HG03103 (cell line): ENCODE results near the gene TP53TG5.

Experiments
- ATAC-seq: cut with Tn5 transposase; IDR thresholded peaks from one replicate; pipeline ENCODE4 v1.9.1; 2021; ENCODE audit warnings: low read depth; ENCODE audit not compliant: unreplicated experiment

Gene TP53TG5

DNA sequence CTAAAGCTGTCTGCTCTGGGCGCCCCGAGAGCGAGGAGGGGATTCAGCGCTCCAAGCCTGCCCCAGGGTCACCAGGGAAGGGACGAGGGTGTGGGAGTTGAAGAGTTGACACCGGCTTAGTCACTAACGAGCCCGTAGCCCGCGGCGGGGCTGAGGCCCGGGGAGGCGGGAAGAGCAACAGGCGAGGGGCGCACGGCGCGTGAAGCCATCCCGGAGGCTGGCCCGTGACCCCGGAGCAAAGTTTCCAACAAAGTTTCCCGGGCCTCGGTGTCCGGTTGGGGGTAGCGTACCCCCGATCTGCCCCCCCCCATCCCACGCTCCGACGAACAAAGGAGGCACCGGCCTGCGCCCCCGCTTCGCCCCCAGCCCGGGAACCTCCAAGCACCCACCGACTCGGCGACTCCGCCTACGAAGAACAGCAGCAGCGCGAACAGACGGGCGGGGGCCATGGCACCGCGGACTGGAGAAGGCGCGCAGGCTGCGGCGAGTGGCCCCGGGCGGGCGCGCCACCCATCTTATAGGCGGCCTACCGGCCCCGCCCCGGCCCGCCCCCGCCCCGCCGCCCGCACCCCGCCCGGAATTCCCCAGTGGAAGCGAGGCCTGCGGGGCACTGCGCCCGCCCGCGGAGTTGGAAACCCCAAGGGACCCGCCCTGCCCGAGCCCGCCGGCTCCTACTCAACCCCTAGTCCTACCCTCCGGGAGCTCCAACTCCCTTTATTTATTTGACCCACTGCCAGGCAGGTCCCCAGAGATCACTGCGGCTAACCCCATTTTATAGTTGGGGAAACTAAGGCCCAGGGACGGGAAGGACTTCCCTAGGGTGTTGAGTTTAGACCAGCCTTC, 30.0 kb downstream of the TP53TG5 start, which contains the start of gene SDC4:
TSS of gene SDC4 (minus strand) at position 489 of the 843 bp plus-strand sequence. CDS start at position 449, 40 bp downstream.
- no peak for ATAC-seq

DNA sequence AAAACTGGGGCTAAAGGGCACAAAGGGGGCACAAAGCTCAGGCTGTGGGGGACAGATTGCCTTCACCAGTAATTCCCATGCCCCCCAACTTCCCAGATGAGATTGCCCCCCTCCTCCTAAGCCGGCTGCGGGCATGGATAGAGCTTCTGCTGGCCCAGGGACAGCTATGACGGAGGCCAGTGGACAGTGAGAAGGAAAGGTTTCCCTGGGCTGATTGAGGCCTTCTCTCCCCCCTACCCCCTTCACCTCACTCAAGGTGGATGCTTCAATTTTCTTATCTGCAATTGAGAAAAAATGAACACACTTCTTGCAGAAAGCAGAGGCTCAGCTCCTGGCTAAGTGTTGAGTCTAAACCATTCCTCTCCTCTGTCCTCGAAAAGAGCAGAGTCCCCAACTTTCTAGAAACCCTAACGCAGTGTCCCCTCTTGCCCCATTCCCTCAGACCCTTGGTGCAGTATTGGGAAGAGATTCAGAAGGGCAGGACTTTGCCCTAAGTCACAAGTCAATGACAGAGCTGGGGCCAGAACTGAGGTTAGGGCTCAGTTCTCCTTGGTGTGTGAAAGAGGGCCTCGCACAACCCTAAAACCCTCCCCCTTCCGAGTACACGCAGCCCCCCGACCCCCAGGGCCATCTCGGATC, 30.7 kb downstream of the TP53TG5 start:
- ATAC-seq = no peak

DNA sequence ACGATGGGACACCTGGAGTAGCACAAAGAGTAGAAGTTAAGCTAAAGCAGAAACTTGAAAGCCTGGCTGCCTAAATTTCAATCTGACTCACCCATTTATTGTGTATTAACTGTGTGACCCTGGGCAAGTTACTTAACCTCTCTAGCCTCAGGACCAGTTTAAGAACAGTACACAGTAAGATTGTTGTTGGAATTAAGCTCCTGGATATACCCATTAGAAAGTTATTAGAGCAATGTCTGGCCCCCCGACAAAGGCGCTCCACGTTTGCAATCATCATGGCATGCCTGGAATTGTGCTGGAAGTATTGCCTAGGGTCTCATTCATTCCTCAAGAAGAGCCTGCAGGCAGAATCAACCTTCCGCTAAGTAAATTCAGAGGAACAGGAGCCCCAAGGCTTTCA, 31.3 kb downstream of the TP53TG5 start:
- no peak for ATAC-seq

DNA sequence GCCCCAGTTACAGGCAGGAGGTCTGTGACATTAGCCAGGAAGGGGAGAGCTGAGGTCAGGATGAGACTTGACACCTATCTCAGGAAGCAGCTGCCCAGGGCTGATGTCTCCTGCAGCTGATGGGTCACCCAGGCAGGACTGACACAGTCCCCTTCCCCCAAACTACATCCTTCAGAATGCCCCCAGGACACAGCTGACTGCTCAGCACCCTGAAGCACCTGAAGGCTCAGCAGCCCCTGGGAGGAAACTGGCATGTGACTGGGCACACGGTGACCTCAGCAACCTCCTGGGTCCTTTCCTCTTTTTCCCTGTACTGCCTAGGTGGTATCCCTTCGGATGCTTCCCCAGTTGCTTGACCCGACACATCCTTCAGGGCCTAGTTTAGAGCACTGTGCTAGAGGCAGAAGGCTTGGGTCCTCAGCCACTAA, 31.8 kb downstream of the TP53TG5 start:
- ATAC-seq = no peak

DNA sequence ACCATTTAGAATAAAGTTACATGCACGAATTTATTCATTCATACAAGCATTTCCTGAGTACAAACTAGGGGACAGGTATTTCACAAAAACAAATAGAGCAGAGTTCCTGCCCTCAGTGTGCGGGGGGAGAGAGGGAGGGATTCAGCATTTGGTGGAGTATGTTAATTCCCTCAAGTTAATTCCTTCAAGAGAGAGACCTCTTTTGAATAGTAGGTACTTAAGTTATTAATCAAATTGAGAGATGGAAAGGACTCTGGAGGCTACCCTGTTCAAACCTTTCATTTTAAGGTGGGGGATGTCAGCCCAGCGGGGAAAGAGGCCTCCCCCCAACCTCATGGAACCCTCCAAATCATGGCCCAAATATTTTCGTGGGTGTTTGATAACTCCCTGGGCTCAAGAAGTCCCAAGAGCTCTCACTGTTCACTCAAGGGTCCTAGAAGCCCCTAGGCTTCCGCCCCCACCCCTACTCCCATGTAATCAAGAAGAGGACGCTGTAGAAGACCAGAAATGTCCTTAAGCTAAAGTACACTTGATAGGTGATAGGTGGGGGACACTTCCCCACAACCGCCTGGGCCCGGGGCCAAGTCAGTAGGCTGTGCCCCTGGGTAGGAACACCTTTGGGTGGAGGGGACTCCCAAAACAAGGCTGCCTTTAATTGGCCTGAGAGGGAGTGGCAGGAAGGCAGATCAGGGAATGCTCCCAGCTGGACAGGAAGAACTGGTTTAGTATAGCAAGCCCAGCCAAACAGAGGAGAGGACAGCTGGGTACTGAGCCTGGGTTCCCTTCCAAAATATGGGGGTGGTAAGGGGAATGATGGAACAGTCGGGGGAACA, 32.8 kb downstream of the TP53TG5 start:
- no peak for ATAC-seq

DNA sequence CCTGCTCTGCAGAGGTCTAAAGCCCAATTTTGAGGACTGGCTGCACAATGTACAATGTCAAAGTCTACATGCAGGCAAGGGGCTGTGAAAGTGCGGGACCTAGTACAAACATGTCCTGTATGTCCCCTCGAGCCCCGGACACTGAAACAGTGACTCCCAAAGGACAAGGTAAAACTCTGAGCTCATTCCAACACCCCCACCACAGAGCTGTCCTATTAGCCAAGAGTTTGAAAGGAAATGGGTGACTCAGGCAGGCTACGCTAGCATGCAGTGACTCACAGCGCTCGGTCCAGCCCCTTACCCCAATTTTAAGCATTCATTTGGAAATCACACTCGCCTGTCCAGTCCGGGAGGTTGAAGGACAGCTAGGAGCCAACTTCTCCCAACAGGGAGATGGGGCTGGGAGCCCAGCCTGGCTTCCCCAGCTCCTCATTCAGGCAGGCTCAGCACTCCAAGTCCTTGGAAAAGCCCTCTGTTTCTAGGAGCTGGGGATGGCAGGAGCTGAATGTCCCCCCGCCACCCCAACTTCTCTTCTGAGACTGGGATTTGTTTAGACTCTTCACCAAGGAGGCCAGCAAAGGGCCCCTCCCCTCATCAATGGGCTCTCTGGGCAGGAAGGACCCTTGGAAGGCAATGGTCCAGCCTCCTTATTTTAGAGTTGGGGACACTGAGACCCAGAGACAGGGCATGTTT, 33.8 kb downstream of the TP53TG5 start:
- ATAC-seq = no peak

DNA sequence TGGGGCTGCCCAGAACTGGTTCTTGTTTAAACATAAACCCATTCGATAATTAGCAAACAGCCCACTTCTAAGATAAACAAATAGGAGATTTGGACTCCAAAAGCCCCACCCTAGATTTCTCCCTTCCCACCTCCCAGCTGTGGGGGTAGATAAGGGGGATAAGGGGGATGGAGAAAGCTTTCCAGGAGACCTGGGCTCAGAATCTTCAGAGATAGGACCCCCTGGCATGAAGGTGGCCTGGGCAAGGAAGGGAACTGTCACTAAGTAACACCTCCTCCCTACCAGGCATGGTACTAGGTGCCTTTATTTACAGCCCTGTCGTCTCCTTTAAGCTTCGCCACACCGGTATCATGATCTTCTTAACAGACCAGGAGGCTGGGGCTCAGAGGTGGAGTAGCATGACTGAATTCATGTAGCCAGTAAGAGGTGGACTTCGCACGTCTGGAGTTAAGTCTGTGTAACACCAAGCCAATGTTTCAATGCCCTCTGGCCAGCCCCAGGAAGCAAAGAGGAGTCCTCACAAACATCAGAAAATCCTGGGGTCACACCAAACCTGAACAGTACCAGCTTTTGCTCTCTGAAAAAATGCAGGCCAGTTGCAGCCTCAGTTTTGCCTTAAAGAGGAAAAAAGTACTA, 34.5 kb downstream of the TP53TG5 start:
- no peak for ATAC-seq

DNA sequence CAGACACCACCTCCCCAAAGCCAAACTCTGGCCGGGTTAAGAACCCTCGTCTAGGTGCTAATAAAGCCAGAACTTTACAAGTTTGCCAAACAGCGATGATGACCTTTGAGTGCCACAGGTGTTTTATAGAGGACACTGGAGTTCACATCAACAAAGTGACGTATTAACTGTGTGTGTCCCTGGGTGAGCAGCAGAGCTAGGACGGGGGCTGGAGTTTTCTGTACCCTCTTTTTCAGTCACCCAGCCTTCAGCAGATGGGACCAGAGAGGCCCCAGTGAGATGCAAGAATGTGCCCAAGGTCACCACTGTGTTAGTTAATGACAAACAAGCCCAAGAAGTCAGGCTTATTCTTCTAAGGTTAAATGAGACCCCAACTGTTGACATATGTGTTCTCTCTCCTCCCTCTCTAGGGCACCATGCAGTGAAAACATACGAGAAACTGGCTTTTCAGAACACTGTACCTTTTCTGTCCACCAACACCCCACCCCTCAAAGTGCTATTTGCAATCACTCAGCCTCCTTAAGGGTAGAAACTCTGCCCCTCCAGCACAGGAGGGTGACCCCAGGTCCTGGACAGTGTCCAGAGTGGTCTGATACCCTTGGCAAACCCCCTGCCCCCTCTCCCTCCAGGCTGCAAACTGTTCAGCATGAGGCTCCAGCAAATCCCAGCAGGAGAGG, 35.1 kb downstream of the TP53TG5 start:
- no peak for ATAC-seq

DNA sequence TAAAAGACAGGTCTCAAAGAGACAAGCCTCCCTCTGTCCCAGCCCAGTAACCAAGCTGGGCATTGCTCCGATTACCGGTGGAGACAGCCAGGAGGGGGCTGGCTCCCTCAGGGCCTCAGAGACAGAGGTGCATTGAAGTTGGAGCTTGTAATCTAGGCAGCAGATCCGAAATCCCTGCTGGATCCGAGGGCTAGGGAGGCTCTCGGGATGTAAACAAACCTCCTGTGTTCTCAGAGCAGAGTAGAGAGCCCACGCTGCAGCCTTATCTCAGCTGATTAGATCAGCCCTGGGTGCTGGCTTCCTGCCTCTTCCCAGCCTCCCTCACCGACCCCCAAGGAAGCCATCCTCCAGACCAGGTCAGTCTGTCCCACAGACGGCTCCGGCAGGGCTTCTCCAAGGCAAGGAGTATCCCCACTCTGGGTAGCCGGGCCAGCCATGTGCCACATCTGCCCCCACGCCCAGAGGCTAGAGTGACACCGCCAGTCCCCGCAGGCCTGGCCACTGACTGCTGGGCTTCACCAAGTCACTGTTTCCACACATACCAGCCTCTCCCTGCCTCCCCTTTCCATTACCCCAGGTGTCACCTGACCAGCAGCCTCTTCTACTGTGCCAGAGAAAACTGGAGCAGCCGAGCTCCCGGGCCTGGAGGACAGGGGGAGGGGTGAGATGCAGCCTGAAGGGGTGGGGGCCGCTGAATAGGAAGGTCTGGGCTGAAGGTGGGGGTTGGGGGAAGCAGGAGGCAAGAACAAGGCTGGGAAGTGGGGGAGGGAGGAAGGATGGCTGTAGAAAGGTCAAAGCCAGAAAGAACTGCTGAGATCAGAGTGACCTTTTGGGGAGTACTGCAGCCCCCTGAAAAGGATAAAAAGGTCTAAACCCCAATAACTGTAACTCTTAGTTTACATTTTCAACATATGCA, 35.9 kb downstream of the TP53TG5 start:
- ATAC-seq = no peak

DNA sequence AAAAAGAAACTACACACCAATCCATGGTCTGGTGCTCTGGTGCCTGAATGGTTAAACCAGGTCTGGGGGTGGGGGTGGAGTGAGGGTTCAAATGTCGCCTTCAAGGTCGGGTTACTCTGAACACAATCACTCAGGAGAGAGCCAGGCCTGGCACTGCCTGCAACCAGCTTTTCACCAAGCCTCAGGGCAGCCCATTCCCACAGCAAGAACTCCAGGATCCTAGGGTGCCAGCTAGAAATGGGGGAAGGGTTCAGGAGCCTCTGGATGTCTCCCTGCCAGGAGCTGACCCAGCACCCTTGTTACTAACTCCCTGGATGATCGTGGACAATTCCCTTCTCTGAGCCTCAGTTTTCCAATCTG, 36.6 kb downstream of the TP53TG5 start:
- ATAC-seq = no peak

DNA sequence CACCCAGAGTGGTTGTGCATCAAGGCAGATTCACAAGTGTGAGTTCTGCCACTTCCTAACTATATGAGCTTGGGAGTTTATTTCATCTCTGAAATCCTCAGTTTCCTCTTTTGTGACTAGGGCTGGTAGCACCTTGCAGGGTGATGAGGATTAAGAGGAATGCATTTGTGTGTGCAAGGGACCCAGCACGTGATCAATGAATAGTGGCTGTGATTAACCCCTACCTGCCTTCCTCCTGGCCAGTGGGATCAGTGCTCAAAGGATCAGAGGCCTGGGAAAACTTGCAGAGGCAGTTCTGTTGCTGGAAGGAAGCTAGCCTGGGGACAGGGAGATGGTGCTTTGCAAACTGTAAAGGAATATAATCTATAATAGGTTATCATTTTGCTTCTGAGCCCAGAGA, 37.2 kb downstream of the TP53TG5 start:
- ATAC-seq = no peak

DNA sequence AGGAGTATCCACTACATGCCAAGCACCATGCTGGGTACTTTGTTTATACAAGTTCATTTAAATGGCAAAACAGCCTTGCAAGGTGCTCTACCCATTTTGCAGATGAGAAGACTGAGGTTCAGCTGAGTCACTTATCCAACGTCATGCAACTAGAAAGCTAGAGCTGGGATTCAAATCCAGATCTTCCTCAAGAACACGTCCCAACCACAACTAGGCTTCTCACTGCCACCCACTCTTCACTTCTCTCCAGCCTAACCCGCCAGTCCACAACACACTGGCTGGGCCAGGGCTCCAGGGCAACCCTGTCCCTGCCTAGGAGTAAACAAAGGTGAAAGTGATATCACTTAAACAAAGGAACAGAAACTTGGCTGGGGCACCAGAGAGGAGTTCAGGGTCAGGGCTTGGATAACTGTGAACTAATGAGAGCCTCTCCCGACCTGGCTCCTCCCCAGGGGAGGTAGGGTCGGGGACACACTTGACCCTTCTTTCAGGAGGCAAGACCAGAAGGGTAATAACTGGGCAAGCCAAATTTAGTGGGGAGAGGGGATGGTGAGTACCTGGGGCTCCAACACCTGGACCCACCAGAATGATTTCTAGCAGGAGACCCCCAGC, 37.8 kb downstream of the TP53TG5 start:
- no peak for ATAC-seq

DNA sequence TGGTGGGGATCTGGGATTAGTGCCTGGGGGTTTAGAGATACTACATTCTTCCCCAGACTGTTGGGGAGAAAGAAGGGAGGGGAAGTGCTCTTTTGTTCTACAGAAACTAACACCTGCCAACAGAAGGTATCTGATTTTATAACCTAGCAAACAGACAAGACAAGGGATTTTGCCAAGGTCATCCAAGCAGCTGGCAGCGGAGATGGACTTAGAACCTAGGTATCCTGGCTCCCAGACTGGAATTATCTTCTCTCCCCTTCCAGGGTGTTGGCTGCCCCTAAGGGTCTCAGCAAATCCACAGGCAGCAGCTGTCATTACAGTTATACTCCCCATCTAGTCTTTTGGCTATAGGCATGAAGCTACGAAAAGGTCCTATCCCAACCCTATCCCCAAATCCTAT, 38.3 kb downstream of the TP53TG5 start:
- ATAC-seq = no peak

DNA sequence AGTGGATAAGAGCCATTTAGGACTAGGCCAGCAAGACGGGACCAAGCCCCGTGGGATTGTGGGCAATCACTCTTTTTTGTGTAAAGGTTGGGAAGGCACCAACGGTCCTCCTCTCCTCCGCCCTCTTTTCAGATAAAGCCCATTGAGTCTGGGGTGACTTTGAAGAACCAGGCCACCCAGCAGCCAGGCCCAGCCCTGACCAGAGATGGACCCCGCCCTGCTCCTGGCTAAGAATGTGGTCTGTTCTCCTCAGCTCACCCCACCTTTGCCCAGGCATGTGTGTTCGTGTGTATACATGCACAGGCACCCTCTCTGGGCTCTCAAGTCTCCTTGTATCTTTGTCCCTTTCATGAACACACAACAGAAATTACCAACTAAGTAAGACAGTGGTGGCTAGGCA, 39.0 kb downstream of the TP53TG5 start:
- ATAC-seq = no peak

DNA sequence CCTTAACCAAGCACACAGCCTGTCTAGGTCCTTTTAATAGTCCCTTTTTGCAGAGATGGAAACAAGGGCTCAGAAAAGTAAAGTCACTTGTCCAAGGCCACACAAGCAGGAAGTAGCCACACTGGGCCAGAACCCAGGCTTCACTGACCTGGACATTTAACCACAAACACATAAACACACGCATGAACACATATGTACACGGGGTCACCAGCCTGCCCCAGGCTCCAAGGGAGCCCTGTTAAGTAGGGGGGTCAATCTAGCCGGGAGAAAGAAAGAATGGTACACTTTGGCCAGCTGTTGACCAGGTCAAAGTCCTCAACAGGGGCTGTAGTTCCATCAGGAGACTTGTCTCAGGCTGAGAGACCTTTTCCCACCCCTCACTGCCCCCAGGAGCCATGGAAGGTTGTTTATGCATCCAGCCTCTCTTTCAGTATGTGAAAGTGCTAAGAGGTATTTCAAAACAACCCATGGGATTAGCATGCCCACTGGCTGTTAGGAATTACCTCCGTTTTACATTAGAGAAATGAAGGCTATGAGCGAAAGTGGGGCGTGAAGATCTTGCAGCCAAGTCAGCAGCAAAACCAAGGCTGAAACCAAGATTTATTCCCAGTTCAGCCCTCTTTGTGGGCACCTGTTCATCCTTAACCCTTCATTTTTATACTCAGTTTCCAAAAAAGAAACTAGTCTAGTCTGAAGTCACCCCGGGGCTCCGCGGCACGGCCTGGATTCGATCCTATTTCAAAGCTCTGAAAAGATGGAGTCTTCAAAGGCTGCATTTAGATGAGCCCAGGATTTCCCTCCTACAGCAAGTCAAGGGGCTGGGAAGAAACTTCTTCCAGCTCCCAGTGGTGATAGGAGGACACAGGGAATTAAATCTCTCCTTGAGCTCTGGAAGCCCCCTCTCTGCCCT, 39.7 kb downstream of the TP53TG5 start:
- no peak for ATAC-seq

DNA sequence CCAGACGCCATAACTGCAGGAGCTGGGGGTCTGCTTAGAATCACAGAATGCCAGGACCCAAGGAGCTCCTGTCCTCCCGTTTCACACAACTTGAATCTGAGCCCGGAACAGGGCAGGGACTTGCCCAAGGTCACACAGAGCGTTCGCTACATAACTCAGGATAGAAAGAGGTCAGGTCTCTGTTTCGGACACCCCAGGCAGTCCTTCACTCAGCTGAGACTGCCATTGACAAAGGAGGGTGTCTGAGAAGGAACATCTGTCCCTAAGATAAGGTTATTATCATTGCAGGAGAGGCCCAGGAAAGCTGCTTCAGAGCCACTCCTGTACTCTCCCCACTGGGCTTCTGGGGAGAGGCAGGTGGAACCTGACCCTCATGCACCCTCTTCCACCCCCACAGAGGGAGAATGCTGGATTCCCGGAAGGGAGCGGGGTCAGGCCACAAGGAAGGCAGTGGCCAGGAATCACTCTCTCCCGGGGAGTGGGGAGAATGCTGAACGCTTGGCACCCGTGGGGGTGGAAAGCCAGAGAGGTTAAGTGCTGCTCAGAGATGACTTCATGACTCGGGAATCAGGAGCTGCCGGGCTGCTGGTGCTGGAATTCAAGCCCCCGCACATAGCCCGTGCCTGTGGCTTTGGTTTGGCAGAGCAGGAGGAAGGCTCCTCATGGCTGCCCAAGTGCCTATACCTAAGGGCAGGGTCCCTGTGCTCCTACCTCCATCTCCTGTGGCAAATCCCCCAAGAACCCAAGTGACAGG, 40.6 kb downstream of the TP53TG5 start:
- ATAC-seq = no peak
